Measurements from ENCODE around the gene ASB3. TPM values are rescaled to one million over a fixed set of nuclear protein-coding genes. Genes with fewer than 3 reads are reported as not detected.

Gene ASB3
- total RNA-seq, 4 donors from 2014 or later = 24.2 to 32.2 (median 30.2) TPM

GRCh38 chr2:53701221-53701620 is 85.5 kb downstream of the ASB3 start:
- intact Hi-C loops (cut with DNase I) = no loop called here
- Histone ChIP-seq H3K27me3 (no peaks in the 10 kb centered on the region), H3K27ac (no peak overlapping the region), H3K9me3 (no peaks in the 10 kb centered on the region), H3K36me3 (no peaks in the 10 kb centered on the region), H3K4me1 (peaks cover 4 to 10% of the 10 kb centered on the region in 2 donors), H3K4me3 (replicated peaks in 1 of 3) (no peak overlapping the region)
- DNase-seq = no peak
- 97 to 100% methylated on average over 2 of the region's 2 CpGs for WGBS, 2 donors
- TF ChIP-seq POLR2A (IDR thresholded peaks at IDR 0.05) = no peak
- no peak for TF ChIP-seq CTCF (IDR thresholded peaks at IDR 0.05)

DNA sequence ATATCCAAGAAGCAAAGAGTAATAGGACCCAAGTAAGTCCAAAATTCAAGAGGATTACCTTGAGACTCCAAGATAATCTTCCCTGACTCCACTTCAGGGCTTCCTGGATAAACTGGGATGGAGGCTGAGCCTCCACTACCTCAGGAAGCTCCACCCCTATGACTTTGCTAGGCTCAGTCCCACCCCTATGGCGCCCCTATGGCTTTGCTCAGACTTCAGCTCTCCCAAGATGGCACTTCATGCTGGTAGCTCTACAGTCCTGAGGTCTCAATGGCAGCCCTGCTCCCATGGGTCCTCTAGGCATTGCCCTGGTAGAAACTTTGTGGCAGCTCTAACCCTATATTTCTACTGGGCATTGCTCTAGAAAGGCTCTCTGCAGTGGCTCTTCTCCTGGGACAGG is 89.1 kb downstream of the ASB3 start:
- no peaks in the 10 kb centered on the region for H3K9me3 ChIP-seq
- intact Hi-C loops (cut with DNase I) = no loop called here
- no peaks in the 10 kb centered on the region for H3K27me3 ChIP-seq
- DNase-seq = no peak
- no peak for TF ChIP-seq CTCF (IDR thresholded peaks at IDR 0.05)
- TF ChIP-seq POLR2A (IDR thresholded peaks at IDR 0.05) = no peak
- no peaks in the 10 kb centered on the region for H3K36me3 ChIP-seq
- H3K4me3 ChIP-seq (replicated peaks in 1 of 3) = no peak overlapping the region
- no peaks in the 10 kb centered on the region for H3K4me1 ChIP-seq
- H3K27ac ChIP-seq = no peak overlapping the region
- WGBS, 2 donors = 100% methylated on average over 1 of the region's 1 CpG

DNA sequence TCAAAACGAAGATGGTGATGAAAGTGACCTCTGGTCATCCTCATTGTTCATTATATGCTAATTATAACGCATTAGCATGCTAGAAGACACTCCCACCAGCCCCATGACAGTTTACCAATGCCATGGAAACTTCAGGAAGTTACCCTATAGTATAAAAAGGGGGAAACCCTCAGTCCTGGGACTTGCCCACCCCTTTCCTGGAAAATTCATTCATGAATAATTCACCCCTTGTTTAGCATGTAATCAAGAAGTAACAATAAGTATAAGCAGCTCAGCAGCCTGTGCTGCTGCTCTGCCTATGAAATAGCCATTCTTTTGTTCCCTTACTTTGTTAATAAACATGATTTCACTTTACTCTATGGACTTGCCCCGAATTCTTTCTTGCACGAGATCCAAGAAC is 89.7 kb downstream of the ASB3 start:
- H3K36me3 ChIP-seq = no peaks in the 10 kb centered on the region
- H3K27me3 ChIP-seq = no peaks in the 10 kb centered on the region
- H3K9me3 ChIP-seq = no peaks in the 10 kb centered on the region
- 95 to 97% methylated on average over 4 of the region's 4 CpGs for WGBS, 2 donors
- no peaks in the 10 kb centered on the region for H3K4me1 ChIP-seq
- H3K4me3 ChIP-seq (replicated peaks in 1 of 3) = no peak overlapping the region
- no peak for DNase-seq
- TF ChIP-seq POLR2A (IDR thresholded peaks at IDR 0.05) = no peak
- TF ChIP-seq CTCF (IDR thresholded peaks at IDR 0.05) = no peak
- intact Hi-C loops (cut with DNase I) = no loop called here
- H3K27ac ChIP-seq = no peak overlapping the region

GRCh38 chr2:53695575-53695974 is 91.2 kb downstream of the ASB3 start:
- DNase-seq = no peak

More at GRCh38 chr2:53695575-53695974, 91.2 kb downstream of the ASB3 start:
- no peak overlapping the region for H3K27ac ChIP-seq
- H3K9me3 ChIP-seq = no peaks in the 10 kb centered on the region
- no peak overlapping the region for H3K4me3 ChIP-seq (replicated peaks in 1 of 3)
- H3K4me1 ChIP-seq = no peaks in the 10 kb centered on the region
- intact Hi-C loops (cut with DNase I) = no loop called here
- no peaks in the 10 kb centered on the region for H3K36me3 ChIP-seq
- no peaks in the 10 kb centered on the region for H3K27me3 ChIP-seq
- WGBS, 2 donors = 94 to 97% methylated on average over 4 of the region's 4 CpGs
- TF ChIP-seq POLR2A (IDR thresholded peaks at IDR 0.05) = no peak
- no peak for TF ChIP-seq CTCF (IDR thresholded peaks at IDR 0.05)

Measured in thyroid gland (tissue), 4 donors.